Measurements from ENCODE around the gene ZNF275.

The ZNF275 gene

DNA sequence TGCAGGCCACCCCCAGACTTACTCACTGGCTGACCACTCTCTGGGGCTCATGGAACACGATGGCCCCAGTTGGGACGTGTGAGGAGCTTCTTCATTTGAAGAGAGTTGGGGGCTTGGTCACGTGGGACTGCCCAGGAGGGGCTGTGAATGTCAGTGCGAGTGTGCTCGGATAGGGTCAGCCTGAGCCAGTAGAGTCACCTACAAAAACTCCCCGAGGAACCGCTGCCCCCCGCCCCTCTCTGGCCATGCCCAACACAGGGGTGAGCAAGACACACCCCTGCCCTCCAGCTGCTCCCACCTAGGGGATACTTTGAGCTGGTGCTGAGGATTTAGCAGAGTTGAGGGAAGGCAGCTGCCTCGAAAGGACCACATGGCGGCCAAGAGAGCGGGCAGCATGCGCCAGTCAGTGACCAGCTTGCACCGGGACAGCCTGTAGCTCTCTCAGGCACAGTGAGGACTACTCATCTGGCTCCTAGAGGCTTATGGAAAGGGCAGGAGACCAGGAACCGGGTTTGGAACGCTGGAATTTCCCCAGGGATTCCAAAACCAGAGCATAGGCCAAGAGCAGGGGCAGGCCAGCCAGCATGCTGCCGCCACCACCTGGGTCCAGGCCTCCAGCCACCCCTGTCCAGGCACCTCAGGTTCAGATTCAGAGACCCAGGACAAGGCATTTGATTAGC lies 58.8 kb downstream of the ZNF275 start:
- Histone ChIP-seq H2BK12ac (ENCODE audit: low read length) (no peak overlapping the region), H3K4ac (ENCODE audit: low read length) (no peak overlapping the region), H2BK15ac (ENCODE audit: low read length) (no peak overlapping the region), H3K9me3 (replicated peaks in 1 of 2; ENCODE audit: control insufficient read depth in 2 of 2, insufficient read depth in 1 of 2, low read depth in 1 of 2, low read length in 2 of 2) (no peaks in the 10 kb centered on the region), H3K9ac (ENCODE audit: low read depth, low read length, poor library complexity) (no peak overlapping the region), H4K91ac (ENCODE audit: low read depth, low read length, poor library complexity) (no peak overlapping the region), H4K8ac (ENCODE audit: low read depth, low read length) (no peak overlapping the region), H3K36me3 (replicated peaks in 1 of 2; ENCODE audit: control insufficient read depth in 2 of 2, insufficient read depth in 2 of 2, low read length in 2 of 2) (no peaks in the 10 kb centered on the region), H2AK5ac (ENCODE audit: low read depth, low read length) (no peak overlapping the region), H3K27ac (replicated peaks; ENCODE audit: low read length) (no peak overlapping the region), H3K27me3 (ENCODE audit: control insufficient read depth in 3 of 3, insufficient read depth in 3 of 3, low read depth in 1 of 3, low read length in 3 of 3) (peaks cover 0 to 21% (median 0%) of the 10 kb centered on the region in 3 experiments), H3K4me2 (ENCODE audit: insufficient read depth, low read length, poor library complexity, severe bottlenecking) (no peak overlapping the region), H2BK120ac (ENCODE audit: low read depth, low read length) (no peak overlapping the region), H3K4me3 (ENCODE audit: low read length in 2 of 2) (no peak overlapping the region), H2BK5ac (ENCODE audit: low read length) (no peak overlapping the region), H3K18ac (ENCODE audit: low read length) (no peak overlapping the region), H3K14ac (ENCODE audit: low read length) (no peak overlapping the region), H3K23ac (ENCODE audit: low read depth, low read length, poor library complexity) (no peak overlapping the region), H3K4me1 (ENCODE audit: control insufficient read depth in 2 of 2, insufficient read depth in 1 of 2, low read depth in 1 of 2, low read length in 2 of 2) (no peaks in the 10 kb centered on the region), H2AFZ (ENCODE audit: low read length) (no peak overlapping the region), H3K79me1 (ENCODE audit: low read depth, low read length) (no peaks in the 10 kb centered on the region)
- no peak for DNase-seq (ENCODE audit: low spot score)
- no CpG with 5 or more reads among the region's 16 CpGs for WGBS, 2 donors (ENCODE audit: extremely low coverage in 2 of 2, insufficient read length in 2 of 2, insufficient replicate concordance in 1 of 2)

DNA sequence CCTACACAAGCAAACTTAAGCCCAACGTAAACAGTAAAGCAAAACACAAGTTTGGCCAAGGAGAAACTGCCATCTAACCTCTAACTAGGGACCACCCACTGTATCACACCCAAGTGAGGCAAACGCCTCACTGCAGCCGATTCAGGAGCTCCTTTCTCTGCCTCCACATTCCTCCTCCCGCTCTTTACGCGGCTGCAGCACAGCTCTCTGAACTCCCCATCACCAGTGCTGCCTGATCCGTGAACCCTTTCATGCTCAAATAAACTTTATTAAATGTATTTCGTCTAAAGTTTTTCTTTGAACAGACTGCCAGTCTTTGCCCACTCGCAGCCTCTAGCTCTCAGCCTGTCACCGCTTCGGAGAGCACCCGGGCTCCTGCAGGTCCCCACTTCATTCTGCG lies 60.7 kb downstream of the ZNF275 start:
- Histone ChIP-seq H3K23ac (ENCODE audit: low read depth, low read length, poor library complexity) (no peak overlapping the region), H3K27me3 (ENCODE audit: control insufficient read depth in 3 of 3, insufficient read depth in 3 of 3, low read depth in 1 of 3, low read length in 3 of 3) (peaks cover 0 to 21% (median 0%) of the 10 kb centered on the region in 3 experiments), H3K9me3 (replicated peaks in 1 of 2; ENCODE audit: control insufficient read depth in 2 of 2, insufficient read depth in 1 of 2, low read depth in 1 of 2, low read length in 2 of 2) (no peaks in the 10 kb centered on the region), H3K36me3 (replicated peaks in 1 of 2; ENCODE audit: control insufficient read depth in 2 of 2, insufficient read depth in 2 of 2, low read length in 2 of 2) (no peaks in the 10 kb centered on the region), H2BK15ac (ENCODE audit: low read length) (no peak overlapping the region), H3K4me1 (ENCODE audit: control insufficient read depth in 2 of 2, insufficient read depth in 1 of 2, low read depth in 1 of 2, low read length in 2 of 2) (no peaks in the 10 kb centered on the region), H2BK120ac (ENCODE audit: low read depth, low read length) (no peak overlapping the region), H2AK5ac (ENCODE audit: low read depth, low read length) (no peak overlapping the region), H2BK12ac (ENCODE audit: low read length) (no peak overlapping the region), H4K91ac (ENCODE audit: low read depth, low read length, poor library complexity) (no peak overlapping the region), H3K4me2 (ENCODE audit: insufficient read depth, low read length, poor library complexity, severe bottlenecking) (no peak overlapping the region), H2BK5ac (ENCODE audit: low read length) (no peak overlapping the region), H3K18ac (ENCODE audit: low read length) (no peak overlapping the region), H3K14ac (ENCODE audit: low read length) (no peak overlapping the region), H3K4me3 (ENCODE audit: low read length in 2 of 2) (no peak overlapping the region), H3K4ac (ENCODE audit: low read length) (no peak overlapping the region), H3K9ac (ENCODE audit: low read depth, low read length, poor library complexity) (no peak overlapping the region), H3K79me1 (ENCODE audit: low read depth, low read length) (no peaks in the 10 kb centered on the region), H4K8ac (ENCODE audit: low read depth, low read length) (no peak overlapping the region), H3K27ac (replicated peaks; ENCODE audit: low read length) (no peak overlapping the region), H2AFZ (ENCODE audit: low read length) (no peak overlapping the region)
- WGBS, 2 donors (ENCODE audit: extremely low coverage in 2 of 2, insufficient read length in 2 of 2, insufficient replicate concordance in 1 of 2), result no CpG with 5 or more reads among the region's 13 CpGs
- no peak for DNase-seq (ENCODE audit: low spot score)

DNA sequence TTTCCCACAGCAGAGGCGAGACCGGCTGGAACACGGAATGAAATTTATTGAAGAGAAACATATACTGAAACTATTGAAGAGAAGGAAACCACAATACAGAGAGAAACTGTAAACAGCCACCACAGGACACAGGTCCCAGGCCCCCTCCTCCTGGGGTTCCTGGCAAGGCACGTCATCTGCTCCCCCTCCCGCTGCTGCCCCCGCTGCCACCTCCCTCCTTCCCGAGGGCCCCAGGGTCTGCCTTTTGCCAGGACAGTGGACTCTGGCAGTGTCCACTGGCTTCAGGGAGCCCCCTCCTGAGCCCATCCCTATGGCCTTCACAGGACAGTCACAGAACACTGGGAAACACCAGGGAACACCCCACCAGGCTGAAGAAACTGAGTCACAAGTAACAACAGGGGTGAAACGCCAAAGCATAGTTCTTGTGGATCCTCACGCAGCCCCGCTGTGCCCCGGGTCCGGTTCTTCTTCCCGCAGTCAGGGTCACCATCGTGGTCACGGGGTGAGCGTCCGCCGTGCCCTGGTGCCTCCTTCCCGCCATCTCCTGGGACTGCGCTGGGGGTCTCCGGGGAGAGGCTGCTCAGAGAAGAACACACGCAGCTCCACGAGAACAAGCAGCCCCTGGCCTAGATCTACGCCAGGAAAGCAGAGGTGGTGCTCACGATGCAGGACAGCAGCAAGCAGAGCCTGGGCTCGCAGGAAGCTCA lies 61.8 kb downstream of the ZNF275 start:
- no peaks in the 10 kb centered on the region for H3K36me3 ChIP-seq (replicated peaks in 1 of 2; ENCODE audit: control insufficient read depth in 2 of 2, insufficient read depth in 2 of 2, low read length in 2 of 2)
- no peak overlapping the region for H2BK5ac ChIP-seq (ENCODE audit: low read length)
- H4K8ac ChIP-seq (ENCODE audit: low read depth, low read length), result no peak overlapping the region
- no peak overlapping the region for H3K9ac ChIP-seq (ENCODE audit: low read depth, low read length, poor library complexity)
- H2BK15ac ChIP-seq (ENCODE audit: low read length), result no peak overlapping the region
- H2AFZ ChIP-seq (ENCODE audit: low read length), result no peak overlapping the region
- H3K27me3 ChIP-seq (ENCODE audit: control insufficient read depth in 3 of 3, insufficient read depth in 3 of 3, low read depth in 1 of 3, low read length in 3 of 3), result peaks cover 0 to 21% (median 0%) of the 10 kb centered on the region in 3 experiments
- no peak overlapping the region for H3K14ac ChIP-seq (ENCODE audit: low read length)
- no peak overlapping the region for H3K4ac ChIP-seq (ENCODE audit: low read length)
- DNase-seq (ENCODE audit: low spot score), result no peak
- no peaks in the 10 kb centered on the region for H3K4me1 ChIP-seq (ENCODE audit: control insufficient read depth in 2 of 2, insufficient read depth in 1 of 2, low read depth in 1 of 2, low read length in 2 of 2)
- no peak overlapping the region for H3K27ac ChIP-seq (replicated peaks; ENCODE audit: low read length)
- no peak overlapping the region for H2BK120ac ChIP-seq (ENCODE audit: low read depth, low read length)
- no peaks in the 10 kb centered on the region for H3K79me1 ChIP-seq (ENCODE audit: low read depth, low read length)
- no peak overlapping the region for H3K18ac ChIP-seq (ENCODE audit: low read length)
- no peak overlapping the region for H2AK5ac ChIP-seq (ENCODE audit: low read depth, low read length)
- no peak overlapping the region for H3K23ac ChIP-seq (ENCODE audit: low read depth, low read length, poor library complexity)
- no peak overlapping the region for H3K4me3 ChIP-seq (ENCODE audit: low read length in 2 of 2)
- no peak overlapping the region for H4K91ac ChIP-seq (ENCODE audit: low read depth, low read length, poor library complexity)
- no peaks in the 10 kb centered on the region for H3K9me3 ChIP-seq (replicated peaks in 1 of 2; ENCODE audit: control insufficient read depth in 2 of 2, insufficient read depth in 1 of 2, low read depth in 1 of 2, low read length in 2 of 2)
- H2BK12ac ChIP-seq (ENCODE audit: low read length), result no peak overlapping the region
- H3K4me2 ChIP-seq (ENCODE audit: insufficient read depth, low read length, poor library complexity, severe bottlenecking), result no peak overlapping the region
- no CpG with 5 or more reads among the region's 26 CpGs for WGBS, 2 donors (ENCODE audit: extremely low coverage in 2 of 2, insufficient read length in 2 of 2, insufficient replicate concordance in 1 of 2)

DNA sequence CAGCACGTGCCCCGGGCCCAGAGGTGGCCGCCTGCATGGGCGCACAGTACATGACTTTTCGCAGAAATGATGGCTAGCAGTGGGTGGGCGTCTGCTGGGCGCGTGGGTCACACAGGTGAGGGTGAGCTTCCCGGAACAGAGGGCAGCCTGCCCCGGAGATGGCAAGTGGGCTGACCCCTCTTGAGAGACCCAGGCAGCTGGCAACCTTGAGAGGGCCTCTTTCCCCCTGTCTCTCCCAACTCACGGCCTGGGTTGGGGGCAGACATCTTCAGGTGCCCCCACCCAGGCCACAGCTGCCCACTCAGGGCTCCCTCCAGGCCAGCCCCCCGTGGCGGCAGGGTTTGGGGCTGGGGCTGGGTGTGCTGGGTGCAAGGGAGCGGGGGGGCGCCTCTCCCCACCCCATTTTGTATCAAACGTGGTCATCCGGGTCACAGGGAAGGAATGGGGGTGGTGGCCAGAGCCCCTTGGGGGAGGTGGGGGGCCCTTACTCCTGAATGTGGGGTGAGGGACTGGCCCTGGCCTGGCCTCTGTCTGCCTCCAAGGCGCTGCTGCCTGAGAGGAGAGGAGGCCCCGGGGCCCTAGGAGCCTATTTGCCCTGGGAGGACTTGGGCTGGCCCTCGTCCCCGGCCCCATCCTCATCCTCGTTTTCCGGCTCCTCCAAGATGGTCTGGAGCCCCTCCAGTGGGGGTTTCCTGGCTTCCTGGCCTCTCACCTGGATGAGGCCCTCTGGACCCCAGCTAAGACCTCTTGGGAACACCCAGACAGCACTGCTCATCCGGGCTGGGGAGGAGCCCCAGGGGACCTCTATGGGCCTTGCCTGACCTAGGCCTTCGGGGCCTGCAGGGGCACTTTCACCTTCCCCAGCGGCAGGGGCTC lies 62.6 kb downstream of the ZNF275 start:
- Histone ChIP-seq H3K4me2 (ENCODE audit: insufficient read depth, low read length, poor library complexity, severe bottlenecking) (no peak overlapping the region), H3K9me3 (replicated peaks in 1 of 2; ENCODE audit: control insufficient read depth in 2 of 2, insufficient read depth in 1 of 2, low read depth in 1 of 2, low read length in 2 of 2) (no peaks in the 10 kb centered on the region), H2AFZ (ENCODE audit: low read length) (no peak overlapping the region), H2BK5ac (ENCODE audit: low read length) (no peak overlapping the region), H3K36me3 (replicated peaks in 1 of 2; ENCODE audit: control insufficient read depth in 2 of 2, insufficient read depth in 2 of 2, low read length in 2 of 2) (no peaks in the 10 kb centered on the region), H3K79me1 (ENCODE audit: low read depth, low read length) (no peaks in the 10 kb centered on the region), H2BK120ac (ENCODE audit: low read depth, low read length) (no peak overlapping the region), H3K23ac (ENCODE audit: low read depth, low read length, poor library complexity) (no peak overlapping the region), H2AK5ac (ENCODE audit: low read depth, low read length) (no peak overlapping the region), H3K9ac (ENCODE audit: low read depth, low read length, poor library complexity) (no peak overlapping the region), H3K14ac (ENCODE audit: low read length) (no peak overlapping the region), H3K27me3 (ENCODE audit: control insufficient read depth in 3 of 3, insufficient read depth in 3 of 3, low read depth in 1 of 3, low read length in 3 of 3) (peaks cover 0 to 21% (median 0%) of the 10 kb centered on the region in 3 experiments), H2BK12ac (ENCODE audit: low read length) (no peak overlapping the region), H3K4me3 (ENCODE audit: low read length in 2 of 2) (no peak overlapping the region), H3K4me1 (ENCODE audit: control insufficient read depth in 2 of 2, insufficient read depth in 1 of 2, low read depth in 1 of 2, low read length in 2 of 2) (no peaks in the 10 kb centered on the region), H4K8ac (ENCODE audit: low read depth, low read length) (no peak overlapping the region), H4K91ac (ENCODE audit: low read depth, low read length, poor library complexity) (no peak overlapping the region), H3K27ac (replicated peaks; ENCODE audit: low read length) (no peak overlapping the region), H3K18ac (ENCODE audit: low read length) (no peak overlapping the region), H2BK15ac (ENCODE audit: low read length) (no peak overlapping the region), H3K4ac (ENCODE audit: low read length) (no peak overlapping the region)
- no CpG with 5 or more reads among the region's 26 CpGs for whole genome bisulfite sequencing, 2 donors (ENCODE audit: extremely low coverage in 2 of 2, insufficient read length in 2 of 2, insufficient replicate concordance in 1 of 2)
- no peak for DNase-seq (ENCODE audit: low spot score)

Measured in neuronal stem cell (in vitro differentiated cells).